ENCODE results near the gene C1orf53.

Gene C1orf53

DNA sequence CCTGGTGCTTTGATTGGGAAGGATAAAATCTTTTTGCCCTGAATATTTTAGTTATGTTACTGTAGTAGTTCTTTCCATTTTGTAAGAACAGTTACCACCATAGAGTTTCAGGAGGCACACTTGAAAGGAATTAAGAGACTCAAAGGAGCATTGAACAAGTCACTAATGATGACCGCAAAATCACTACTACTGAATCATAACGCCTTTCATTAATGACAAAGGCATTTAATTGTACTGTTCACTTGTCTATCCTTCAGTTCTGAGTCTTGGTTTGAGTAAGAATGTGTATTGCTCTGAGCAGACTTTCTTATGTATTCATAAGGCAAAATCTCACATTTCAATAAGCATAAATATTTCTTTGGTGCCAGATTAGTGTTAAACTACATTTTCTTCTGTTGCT, 39.6 kb downstream of the C1orf53 start:
- H3K27me3 ChIP-seq (ENCODE audit: insufficient read depth, low read length): no peaks in the 10 kb centered on the region
- no peak for TF ChIP-seq EZH2 (IDR thresholded peaks at IDR 0.05; ENCODE audit: borderline replicate concordance, low read length)
- TF ChIP-seq, protein P1, sequence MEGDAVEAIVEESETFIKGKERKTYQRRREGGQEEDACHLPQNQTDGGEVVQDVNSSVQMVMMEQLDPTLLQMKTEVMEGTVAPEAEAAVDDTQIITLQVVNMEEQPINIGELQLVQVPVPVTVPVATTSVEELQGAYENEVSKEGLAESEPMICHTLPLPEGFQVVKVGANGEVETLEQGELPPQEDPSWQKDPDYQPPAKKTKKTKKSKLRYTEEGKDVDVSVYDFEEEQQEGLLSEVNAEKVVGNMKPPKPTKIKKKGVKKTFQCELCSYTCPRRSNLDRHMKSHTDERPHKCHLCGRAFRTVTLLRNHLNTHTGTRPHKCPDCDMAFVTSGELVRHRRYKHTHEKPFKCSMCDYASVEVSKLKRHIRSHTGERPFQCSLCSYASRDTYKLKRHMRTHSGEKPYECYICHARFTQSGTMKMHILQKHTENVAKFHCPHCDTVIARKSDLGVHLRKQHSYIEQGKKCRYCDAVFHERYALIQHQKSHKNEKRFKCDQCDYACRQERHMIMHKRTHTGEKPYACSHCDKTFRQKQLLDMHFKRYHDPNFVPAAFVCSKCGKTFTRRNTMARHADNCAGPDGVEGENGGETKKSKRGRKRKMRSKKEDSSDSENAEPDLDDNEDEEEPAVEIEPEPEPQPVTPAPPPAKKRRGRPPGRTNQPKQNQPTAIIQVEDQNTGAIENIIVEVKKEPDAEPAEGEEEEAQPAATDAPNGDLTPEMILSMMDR (IDR thresholded peaks at IDR 0.05; ENCODE audit: low read length): no peak
- no peak overlapping the region for H3K9ac ChIP-seq (ENCODE audit: low read length)
- H3K9me2 ChIP-seq (ENCODE audit: low read depth, low read length): no peaks in the 10 kb centered on the region
- no peaks in the 10 kb centered on the region for H3K36me3 ChIP-seq (ENCODE audit: insufficient read depth, low read length)
- no peak overlapping the region for H3K4me2 ChIP-seq (ENCODE audit: low read length)
- H3K27ac ChIP-seq (ENCODE audit: low read depth, low read length, poor library complexity, severe bottlenecking): no peak overlapping the region
- no peaks in the 10 kb centered on the region for H3F3A ChIP-seq (ENCODE audit: insufficient read depth, low read length)
- H3K79me2 ChIP-seq (ENCODE audit: insufficient read depth, low read length): no peaks in the 10 kb centered on the region
- H4K20me1 ChIP-seq (ENCODE audit: insufficient read depth, low read length): no peaks in the 10 kb centered on the region
- no peaks in the 10 kb centered on the region for H3K9me3 ChIP-seq (ENCODE audit: low read length)
- no peaks in the 10 kb centered on the region for H3K4me1 ChIP-seq (ENCODE audit: insufficient read depth, low read length, severe bottlenecking)
- no peak overlapping the region for H2AFZ ChIP-seq (ENCODE audit: low read length)
- H3K4me3 ChIP-seq (ENCODE audit: low read depth, low read length, poor library complexity, severe bottlenecking): no peak overlapping the region

DNA sequence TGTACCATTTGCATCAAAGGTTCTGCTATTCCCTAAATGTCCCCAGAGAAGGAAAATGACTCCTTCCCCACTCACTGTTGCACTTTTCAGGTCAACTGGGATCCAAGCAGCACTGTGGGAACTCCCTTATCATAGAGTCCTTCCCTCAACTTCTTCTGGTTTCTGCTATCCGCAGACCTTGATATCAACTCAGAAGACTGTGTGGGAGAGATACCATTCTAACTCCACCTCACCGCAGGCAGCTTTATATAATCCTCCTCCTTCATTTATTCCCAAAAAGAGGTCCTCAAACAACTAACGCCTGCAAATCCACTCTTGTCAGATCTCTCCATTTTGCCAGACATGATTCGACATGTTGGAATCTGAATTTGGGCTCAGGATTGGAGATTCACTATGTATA, 42.1 kb downstream of the C1orf53 start:
- H3K9me2 ChIP-seq (ENCODE audit: low read depth, low read length): no peaks in the 10 kb centered on the region
- H3K36me3 ChIP-seq (ENCODE audit: insufficient read depth, low read length): no peaks in the 10 kb centered on the region
- no peaks in the 10 kb centered on the region for H3K27me3 ChIP-seq (ENCODE audit: insufficient read depth, low read length)
- no peak overlapping the region for H3K4me3 ChIP-seq (ENCODE audit: low read depth, low read length, poor library complexity, severe bottlenecking)
- H3K4me1 ChIP-seq (ENCODE audit: insufficient read depth, low read length, severe bottlenecking): no peaks in the 10 kb centered on the region
- H3F3A ChIP-seq (ENCODE audit: insufficient read depth, low read length): no peaks in the 10 kb centered on the region
- no peak overlapping the region for H3K9ac ChIP-seq (ENCODE audit: low read length)
- no peaks in the 10 kb centered on the region for H3K9me3 ChIP-seq (ENCODE audit: low read length)
- no peak overlapping the region for H2AFZ ChIP-seq (ENCODE audit: low read length)
- no peaks in the 10 kb centered on the region for H3K79me2 ChIP-seq (ENCODE audit: insufficient read depth, low read length)
- H3K4me2 ChIP-seq (ENCODE audit: low read length): no peak overlapping the region
- no peaks in the 10 kb centered on the region for H4K20me1 ChIP-seq (ENCODE audit: insufficient read depth, low read length)
- TF ChIP-seq EZH2 (IDR thresholded peaks at IDR 0.05; ENCODE audit: borderline replicate concordance, low read length): no peak
- TF ChIP-seq, protein P1 (IDR thresholded peaks at IDR 0.05; ENCODE audit: low read length): no peak
- no peak overlapping the region for H3K27ac ChIP-seq (ENCODE audit: low read depth, low read length, poor library complexity, severe bottlenecking)

DNA sequence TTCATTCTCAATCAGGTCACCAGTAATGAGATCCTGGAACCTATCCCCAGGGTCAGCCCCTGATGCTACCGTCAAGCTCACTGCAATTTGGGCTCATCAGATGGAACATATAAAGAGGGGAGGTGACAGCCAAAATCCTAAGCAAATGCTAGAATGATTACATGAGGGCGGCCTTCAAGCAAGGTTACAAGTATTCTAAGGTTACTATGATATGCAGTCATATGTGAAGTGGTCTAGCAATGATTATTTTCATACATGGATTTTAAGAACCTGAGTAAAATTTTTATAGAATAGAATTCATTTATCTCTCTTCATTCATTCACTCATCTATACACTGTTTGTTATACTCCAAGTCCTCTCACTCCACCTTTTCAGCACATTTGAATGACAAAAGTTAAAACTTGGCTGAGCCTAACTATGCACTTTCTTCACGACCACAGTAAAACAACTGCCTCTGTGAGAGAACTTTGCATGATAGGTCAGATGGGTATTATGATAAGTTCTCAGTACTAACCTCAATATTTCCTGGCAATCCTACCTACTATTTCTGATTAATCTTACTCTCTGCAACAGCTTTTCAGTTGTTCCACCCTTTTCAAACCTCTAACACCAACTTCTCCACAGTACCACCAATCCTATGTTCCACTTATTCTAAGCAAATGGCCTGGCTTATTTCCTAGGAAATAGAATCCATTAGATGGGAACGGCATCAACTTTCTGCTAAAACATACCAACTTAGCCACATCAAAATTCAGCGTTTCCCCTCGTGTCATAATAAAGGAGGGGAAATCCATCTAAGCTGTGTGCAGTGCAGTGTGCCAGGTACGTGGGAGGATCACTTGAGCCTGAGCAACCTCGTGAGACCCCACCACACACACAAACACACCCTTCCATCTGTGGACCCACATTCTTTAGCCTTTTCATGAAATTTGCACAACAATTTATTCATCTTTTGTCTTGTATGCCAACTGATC, 46.8 kb downstream of the C1orf53 start:
- Histone ChIP-seq H3K79me2 (ENCODE audit: insufficient read depth, low read length) (no peaks in the 10 kb centered on the region), H3K4me3 (ENCODE audit: low read depth, low read length, poor library complexity, severe bottlenecking) (no peak overlapping the region), H3F3A (ENCODE audit: insufficient read depth, low read length) (no peaks in the 10 kb centered on the region), H3K9me3 (ENCODE audit: low read length) (no peaks in the 10 kb centered on the region), H3K27me3 (ENCODE audit: insufficient read depth, low read length) (no peaks in the 10 kb centered on the region), H3K9me2 (ENCODE audit: low read depth, low read length) (no peaks in the 10 kb centered on the region), H3K36me3 (ENCODE audit: insufficient read depth, low read length) (no peaks in the 10 kb centered on the region), H3K9ac (ENCODE audit: low read length) (no peak overlapping the region), H3K4me2 (ENCODE audit: low read length) (no peak overlapping the region), H3K4me1 (ENCODE audit: insufficient read depth, low read length, severe bottlenecking) (no peaks in the 10 kb centered on the region), H3K27ac (ENCODE audit: low read depth, low read length, poor library complexity, severe bottlenecking) (no peak overlapping the region), H2AFZ (ENCODE audit: low read length) (no peak overlapping the region), H4K20me1 (ENCODE audit: insufficient read depth, low read length) (no peaks in the 10 kb centered on the region)
- no peak for TF ChIP-seq EZH2 (IDR thresholded peaks at IDR 0.05; ENCODE audit: borderline replicate concordance, low read length)
- TF ChIP-seq, protein P1 (IDR thresholded peaks at IDR 0.05; ENCODE audit: low read length): no peak
